Limb (tissue), 2 donors: ENCODE results near the gene C14orf180.
"Not testable (repeated sequence)": the region's sequence is repeated elsewhere in the genome, so short reads cannot be mapped to it uniquely, and the experiment has no call there.

Experiments used
- DNase-seq, 2 donors: peaks; one replicate each; pipeline ENCODE4 v3.0.0-alpha.2; 2016; ENCODE audit errors: extremely low spot score in 2 of 2

The C14orf180 gene

DNA sequence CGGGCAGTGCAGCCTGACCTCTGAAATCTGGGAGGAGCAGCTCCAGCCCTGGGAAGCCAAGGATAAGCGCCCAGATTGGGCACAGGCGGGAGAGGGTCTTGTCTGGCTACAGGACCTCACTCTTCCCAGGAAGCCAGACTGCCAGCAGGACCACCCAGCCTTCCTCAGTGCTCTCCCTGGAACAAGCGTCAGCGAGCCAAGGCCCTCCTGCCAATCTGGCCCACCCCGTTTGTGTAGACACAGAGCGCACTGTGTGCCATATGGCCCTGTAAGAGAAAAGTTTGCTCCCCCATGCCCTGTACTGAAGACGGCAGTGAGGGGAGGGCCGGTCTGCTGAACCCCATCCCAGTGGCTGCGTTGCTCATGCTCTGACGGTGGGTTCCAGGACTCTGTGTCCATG, 1.2 kb upstream of the C14orf180 start:
- DNase-seq: no peak

DNA sequence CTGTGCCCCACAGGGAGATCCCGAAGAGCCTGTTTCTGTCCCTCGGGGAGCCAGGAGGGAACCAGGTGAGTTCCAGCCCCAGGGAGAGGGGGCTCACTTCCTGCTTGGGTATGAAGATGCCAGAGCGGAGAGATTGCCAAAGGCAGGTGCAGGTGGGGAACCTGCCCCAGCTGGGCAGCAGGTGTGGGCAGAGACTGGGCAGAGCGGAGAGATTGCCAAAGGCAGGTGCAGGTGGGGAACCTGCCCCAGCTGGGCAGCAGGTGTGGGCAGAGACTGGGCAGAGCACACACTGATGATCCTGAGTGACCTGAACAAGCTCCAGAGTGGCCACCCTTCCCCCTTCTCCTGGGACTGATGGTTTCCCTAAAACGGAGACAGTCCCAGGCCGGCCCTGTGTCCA, 375 bp downstream of the C14orf180 start:
- not testable (repeated sequence) for DNase-seq

DNA sequence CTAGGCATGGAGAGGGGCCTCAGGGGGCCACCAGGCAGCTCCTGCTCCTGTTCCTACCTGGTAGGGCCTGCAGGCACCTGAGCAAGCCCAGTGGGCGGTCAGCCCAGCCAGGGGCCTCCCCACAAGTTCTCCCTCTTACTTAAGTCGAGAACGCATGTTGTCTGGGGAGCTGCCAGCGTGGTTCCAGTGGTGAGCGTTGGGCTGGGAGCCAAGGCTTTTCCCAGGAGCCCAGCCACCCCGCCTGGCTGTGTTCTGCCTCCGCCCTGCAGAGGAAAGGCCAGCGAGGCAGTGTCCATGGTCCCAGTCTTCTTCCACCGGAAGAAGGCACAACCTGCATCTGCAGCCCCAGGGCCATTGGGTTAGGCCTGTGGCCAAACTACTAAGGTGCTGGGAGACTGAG, 1.4 kb downstream of the C14orf180 start:
- DNase-seq: no peak

DNA sequence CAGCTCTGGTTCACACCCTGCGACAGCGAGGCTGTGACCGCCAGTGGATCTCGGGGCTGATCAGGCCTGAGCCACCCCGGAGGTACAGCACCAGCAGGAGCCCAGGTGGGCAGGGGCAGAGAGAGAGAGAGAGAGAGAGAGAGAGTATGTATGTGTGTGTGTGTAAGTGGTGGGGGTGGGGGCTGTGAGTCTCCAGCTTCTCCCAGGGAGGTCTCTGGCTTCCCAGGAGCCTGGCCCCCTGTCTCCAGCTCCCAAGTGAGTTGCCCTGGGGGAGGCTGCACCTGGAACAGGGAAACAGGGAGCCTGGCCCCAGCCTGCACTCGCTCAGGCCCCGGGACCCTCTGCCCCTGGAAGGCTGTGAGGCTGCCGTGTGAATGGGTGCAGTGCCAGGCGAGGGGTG, 2.0 kb downstream of the C14orf180 start:
- no peak for DNase-seq

DNA sequence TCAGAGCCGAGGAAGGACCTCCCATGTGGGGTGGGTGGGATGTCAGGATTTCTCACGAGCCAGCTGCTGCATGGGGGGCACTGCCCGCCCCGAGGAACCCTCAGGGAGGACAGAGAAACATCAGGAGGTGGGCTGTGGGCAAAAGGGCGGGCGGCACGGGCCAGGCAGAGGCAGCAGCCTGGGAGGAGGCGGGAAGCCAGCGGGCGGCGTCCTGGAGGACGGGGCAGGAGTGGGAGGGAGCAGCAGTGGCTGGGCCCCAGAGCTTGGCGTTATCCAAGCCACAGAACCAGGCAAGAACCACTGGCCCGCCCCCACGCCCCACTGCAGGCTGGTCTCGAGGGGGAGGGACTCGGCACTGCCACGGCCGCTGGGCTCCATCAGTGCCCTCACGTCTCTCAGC, 2.4 kb downstream of the C14orf180 start:
- no peak for DNase-seq

DNA sequence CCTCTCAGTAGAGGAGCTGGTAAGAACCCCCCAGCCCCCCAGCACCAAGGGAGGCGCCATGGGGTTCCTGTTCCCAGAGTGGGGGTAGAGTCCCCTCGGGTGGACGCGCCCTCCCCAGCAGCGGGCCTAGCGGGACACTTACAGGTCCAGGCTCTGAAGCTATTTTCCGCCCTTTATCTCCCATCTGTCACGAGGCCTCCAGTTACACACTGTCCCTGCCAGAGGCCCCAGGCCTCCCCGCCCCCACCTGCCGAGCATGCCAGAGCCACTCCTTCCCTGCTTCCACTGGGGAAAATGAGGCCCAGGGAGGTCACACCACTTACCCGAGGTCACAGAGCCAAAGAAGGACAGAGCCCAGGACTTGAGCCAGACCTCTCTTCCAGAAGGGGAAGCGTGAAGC, 3.1 kb downstream of the C14orf180 start:
- DNase-seq: no peak

DNA sequence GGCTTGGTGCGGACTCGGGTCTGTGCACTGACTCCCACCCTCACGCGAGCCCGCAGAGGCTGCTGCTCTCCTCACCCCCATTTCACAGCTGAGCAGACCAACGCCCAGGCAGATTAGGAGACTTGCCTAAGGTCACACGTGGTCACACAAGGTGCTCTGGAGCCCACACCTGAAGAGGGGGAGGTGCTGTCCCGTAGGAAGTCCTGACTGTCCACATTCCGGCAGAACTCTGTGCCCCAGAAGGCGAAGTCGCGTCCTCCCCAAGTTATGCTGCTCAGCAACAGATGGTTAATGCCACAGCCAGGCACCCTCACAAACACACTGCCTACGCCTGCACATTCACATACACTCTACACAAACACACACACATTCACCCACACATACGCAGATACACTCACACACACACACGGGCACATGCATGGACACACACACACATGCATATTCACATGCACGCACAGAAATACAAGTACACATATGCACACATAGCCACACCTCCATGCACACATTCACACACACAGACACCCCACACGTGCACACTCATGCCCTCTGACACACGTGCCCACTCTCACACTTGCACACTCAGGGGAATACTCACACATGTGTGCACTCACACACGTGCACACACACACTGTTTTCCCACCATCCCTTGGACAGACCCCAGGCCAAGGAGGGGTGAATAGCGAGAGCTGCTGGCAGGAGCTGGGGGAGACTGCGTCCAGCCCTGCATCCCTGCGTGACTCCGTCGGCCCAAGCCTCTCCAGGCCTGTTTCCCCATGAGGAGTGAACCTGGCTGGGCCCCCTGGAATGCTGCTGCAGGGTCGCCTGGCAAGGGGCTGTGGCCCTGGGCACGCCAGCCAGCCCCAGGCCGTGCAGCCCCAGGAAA, 4.1 kb downstream of the C14orf180 start:
- DNase-seq: no peak

DNA sequence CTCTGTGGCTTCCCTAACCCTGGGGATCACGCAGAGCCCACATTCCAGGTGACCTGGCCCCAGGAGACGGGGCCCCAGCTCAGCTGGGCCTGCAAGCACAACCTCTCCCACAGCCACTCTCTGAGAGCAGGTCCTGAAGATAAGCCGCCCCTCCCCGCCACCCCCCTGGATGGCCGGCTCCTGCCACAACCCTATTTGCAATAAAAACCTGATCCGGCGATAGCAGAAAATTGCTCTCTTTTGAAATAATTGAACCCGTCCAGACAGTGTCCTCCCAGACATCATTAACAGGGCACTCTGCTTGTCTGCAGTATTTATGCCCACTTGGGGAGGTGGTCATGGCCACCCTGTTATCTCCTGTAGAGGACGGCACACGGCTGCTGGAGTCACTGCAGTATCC, 5.0 kb downstream of the C14orf180 start:
- DNase-seq: no peak

DNA sequence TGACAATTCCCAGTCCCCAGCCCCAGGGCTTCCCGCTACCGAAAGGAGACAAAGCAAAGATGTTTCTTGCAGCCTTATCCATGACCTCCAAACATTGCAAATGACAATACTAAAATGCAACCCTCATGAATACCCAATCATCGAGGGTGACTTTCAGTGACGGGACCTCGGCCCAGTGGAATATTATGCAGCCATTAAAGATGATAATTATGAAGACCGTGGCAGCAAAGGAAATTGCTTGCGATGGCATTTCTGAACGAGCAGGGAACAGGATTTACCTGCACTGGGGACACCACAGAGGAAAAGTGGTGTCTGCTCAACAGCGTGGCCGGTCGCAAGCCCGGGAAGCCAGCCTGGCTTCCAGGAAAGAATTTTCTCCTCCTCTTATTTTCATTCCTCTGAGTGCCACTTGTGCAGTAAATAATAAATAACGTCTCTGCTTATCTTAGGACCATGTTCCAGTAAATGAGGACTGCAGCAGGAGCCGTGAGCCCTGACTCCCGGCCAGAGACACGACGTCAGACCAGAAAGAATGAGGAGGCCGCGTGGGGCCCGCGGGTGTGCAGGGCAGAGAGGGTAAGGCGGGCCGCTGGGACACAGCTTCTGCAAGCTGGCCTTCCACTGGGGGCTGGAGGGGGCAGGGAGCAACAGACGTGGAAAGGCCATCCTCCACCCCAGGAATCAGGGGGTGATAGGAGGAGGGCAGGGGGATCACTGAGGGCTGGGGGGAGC, 6.6 kb downstream of the C14orf180 start:
- no peak for DNase-seq

DNA sequence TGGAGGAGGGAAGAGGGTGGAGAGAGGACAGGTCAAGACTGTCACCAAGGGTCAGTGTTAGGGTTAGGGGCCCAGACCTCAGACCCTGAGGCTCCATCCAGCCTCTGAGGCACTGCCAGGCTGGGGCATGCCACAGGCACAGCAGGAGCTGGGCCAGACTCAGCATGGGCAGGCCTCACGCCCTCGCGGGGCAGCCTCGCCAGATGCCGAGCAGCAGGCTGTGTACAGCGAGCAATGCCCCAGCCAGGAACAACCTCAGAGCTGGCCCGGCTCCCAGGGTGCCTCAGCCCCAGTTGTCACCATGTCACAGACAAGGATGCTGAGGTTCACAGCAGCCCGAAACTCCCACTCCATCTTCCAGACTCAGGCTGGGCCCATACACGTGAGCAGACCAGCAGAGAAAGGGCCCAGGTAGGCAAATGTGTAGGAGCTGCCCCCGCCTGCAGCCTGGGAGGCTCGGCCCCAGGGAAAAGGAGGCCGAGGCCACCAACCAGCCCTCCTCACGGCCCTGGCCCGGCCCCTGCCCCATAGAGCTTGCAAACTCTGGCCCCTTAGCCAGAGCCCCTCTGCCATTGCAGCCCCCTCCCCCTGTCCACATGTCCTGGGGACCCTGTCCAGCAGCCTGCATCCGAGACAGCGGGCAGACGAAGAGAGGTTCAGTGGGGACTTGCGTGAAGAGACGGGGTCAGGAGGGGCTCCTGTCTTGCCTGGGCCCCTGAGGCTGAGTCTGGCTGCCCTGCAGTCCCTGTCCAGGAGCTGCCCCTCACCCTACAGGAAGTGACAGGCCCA, 7.5 kb downstream of the C14orf180 start:
- DNase-seq: no peak

DNA sequence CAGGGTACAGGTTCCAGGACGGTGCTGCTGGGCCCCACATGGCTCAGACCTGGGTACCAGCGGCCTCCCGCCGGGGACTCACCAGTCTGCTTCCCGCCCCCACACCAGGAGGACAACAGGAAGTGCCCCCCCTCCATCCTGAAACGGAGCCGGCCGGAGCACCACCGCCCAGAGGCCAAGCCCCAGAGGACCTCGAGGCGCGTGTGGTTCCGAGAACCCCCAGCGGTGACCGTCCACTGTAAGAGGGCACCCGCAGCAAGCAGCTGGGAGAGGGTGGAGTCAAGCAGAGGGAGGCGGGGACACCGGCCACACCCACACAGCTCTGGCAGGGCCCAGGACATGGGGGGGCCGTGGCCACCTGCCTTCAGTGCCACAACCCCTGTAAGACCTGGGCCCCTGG, 8.1 kb downstream of the C14orf180 start:
- DNase-seq: no peak

DNA sequence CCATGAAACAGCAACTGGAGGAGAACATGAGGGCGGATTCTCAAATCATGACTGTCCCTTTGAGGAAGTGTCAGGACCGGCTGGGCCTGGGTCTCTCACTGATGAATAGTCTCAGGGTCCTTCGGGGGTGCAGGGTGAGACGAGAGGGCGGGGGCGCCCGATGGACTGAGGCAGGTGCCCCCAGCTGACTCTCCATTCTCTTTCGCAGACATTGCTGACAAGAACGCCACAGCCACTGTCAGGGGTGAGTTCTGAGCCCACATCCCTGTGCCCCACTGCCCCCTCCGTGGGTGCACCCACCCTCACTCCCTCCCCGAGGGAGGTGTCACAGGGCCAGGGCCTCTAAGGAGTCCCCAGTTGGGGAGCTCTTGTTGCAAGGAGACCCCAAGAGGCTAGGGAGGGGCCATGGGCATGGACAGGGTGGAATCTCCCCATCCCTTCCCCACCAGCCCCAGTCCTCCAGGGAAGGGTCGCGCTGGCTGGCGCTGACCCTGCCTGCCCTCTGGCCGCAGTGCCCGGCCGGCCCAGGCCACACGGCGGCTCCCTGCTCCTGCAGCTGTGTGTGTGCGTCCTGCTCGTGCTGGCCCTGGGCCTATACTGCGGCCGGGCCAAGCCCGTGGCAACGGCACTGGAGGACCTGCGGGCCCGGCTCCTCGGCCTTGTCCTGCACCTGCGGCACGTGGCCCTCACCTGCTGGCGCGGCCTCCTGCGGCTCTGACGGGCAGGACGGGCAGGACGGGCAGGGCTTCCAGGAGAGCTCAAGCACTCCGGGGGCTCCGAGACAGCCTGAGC, 8.7 kb downstream of the C14orf180 start:
- DNase-seq: no peak

DNA sequence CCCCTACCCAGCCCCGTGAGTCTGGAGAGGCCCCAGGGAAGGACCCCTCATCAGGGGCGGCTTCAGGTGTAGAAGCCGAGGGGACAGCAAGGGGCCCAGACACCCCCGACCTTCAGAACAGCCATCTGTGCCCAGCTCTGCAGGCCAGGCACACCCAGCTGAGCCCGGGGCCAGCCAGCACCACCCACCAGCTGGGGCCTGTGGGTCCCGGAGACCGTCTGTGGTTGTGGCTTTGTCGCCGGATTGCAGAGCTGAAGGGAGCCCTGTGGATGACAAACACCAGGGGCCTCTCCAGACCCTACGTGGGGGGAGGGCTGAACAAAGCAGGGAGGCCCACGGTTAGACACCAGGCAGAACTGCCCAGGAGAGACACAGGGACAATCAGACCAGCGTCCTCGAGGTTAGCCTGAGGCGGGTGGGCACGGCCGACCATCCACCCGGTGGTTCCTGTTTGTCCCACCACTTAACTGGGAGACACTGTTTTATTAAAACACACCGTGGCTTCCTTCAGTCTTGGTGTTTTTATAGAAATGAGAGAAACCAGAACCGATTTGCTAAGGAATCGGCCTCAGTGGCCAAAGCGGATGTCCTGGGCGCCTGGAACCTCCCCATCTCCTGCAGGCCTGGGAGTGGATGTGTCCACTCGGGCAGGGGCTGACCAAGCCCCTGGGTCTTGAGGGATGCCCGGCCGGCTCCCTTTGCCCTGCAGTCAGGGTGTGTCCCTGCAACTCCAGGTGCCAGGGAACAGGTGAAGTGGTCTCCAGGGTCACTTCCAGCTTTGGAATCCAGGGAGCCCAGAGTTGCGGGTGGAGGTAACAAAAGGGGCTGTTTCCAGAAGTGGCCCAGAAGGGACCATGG, 10.0 kb downstream of the C14orf180 start:
- DNase-seq: no peak

DNA sequence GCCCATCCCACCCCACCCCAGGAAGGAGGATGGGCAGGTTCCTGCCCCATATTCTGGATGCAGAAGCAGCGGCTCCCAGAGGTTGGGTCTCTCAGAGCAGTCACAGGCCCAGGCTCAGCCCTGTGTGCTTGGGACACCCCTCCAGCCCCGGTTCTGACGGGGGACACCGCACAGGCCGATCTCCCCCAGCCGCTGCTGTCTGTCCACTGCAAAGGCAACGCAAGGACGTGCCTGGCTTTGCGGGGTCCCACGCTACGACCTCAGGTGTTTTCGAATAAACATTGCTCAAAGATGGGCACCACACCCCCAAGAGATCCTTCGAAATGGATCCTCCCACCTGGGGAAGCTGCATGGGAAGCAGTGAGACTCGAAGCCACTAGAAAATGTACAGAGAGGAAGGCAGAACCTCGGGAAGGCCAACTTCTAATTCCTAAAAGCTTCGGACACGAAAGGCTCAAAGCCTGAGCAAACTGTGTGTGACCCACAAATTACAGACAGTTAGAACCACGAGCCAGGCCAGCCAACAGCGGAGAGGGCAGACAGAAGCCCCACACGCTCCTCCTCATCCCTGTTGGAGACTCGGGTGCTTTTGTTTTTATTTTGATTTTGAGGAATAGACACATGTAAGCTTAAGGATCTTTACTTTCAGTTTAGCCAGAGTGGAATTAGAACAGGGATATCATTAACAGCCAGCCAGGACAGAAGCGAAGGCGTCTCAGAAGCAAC, 10.8 kb downstream of the C14orf180 start:
- no peak for DNase-seq

DNA sequence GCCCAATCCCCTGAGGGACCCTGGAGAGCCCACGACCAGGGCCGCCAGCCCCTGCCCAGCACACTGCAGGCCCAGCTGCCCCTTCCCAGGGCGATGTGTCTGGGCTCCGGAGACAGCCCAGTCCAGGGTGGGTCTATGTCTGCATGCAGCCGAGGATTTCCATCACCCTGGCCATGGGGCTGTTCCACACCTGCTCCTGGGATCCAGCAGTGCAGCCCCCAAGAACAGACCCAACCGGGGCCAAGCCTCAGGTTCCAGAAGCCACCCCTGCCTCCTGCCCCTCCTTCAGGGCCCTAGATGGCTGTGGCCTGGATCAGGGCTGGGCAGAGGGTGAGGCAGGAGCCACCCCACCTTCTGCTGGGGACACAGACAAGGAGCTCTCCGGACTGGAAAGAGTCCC, 11.5 kb downstream of the C14orf180 start:
- DNase-seq: no peak

DNA sequence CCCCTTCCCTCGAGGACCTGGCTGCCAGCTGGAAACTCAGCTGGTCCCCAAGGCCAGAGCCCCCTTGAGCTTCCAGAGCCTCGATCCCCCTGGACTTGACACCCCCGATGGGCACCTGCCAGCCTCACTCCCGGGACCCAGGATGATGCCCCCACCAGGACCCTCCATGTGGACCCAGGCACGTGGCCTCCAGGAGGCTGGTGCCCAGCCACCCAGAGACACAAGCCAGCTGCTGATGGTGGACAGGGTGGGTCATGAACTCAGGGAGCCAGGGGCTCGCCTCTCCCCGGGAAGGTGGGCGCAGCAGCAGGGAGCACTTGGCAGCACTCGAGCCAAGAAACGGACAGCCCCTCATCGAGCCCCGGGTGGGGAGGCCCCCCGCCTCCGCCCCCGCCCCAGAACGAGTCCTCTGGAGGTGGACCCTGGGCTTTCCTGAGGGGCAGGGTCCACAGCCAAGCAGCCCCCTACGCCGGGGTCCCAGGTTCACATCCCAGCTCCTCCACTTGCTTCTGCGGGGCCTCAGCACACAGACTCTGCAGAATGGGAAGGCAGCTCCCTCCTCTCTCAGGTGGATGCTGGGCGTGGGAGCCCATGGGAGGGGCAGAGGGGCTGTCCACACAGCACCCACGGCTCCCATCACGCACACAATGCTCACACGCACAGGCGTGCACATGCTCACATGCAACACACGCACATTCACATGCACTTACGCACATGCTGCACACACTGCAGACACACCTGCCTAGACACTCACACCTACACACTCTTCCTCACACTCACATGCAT, 12.1 kb downstream of the C14orf180 start:
- no peak for DNase-seq

DNA sequence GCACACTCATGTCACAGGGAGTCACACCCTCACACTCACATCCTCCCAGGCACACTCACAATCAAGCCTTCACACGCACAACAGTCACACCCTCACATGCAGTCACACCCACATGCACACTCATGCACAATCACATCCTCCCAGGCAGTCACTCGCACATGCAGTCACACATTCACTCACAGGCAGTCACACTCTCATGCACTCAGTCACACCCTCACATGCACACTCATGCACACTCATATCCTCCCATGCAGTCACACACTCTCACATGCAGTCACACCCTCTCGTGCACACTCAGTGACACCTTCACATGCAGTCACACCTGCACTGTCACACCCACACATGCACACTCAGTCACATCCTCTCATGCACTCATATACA, 12.7 kb downstream of the C14orf180 start:
- DNase-seq: no peak

DNA sequence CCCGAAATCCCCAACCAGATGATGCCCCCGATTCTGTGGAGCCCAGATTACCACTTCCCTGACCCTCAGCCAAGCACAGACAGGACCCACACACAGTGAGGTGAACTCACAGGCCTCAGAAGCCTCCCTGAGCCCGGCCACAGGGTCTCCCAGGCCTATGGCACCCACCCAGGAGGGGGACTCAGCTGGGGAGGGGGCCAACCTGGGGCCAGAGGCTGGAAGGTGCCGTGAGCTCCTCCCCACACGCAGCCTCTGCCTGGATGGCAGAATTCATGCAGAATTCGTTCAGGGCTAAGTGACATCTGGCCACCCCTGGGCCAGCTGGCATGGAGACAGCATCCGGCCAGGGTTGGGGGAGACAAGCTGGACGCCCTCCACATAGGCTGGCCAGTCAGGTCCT, 13.2 kb downstream of the C14orf180 start:
- no peak for DNase-seq

DNA sequence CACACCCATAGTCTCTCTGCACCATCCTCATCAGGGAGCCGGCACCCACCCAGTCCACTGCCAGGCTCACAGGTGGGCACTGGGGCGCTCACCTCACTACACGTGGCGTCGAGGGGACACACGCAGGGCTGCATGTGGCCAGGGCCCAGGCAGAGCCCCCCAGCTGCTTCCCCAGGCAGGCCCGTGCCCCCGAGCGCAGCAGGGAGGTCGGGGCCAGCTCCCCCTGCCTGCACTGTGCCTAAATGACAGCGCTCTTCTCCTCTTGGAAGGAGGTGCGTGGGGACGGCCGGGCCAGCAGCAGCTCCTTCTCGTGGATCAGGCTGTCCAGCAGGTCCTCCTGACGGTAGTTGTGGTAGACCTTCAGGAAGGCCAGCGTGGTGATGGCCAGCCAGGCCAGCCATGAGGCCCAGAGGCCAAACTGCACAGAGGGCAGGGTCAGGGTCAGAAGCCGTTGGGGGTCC, 13.7 kb downstream of the C14orf180 start:
- DNase-seq: no peak
